BLaER1 (cell line): Measurements from ENCODE around the gene WDR18.

Experiments used
- H3K27ac ChIP-seq: shearing (Covaris generic); formaldehyde crosslinking; 2 replicates; pipeline ENCODE4 v1.8.1; 2022
- H3K27me3 ChIP-seq: shearing (Covaris generic); formaldehyde crosslinking; 2 replicates; pipeline ENCODE4 v1.8.1; 2022
- H3K36me3 ChIP-seq: shearing (Covaris generic); formaldehyde crosslinking; 2 replicates; pipeline ENCODE4 v1.8.1; 2022
- H3K4me1 ChIP-seq: shearing (Covaris generic); formaldehyde crosslinking; 2 replicates; pipeline ENCODE4 v1.8.1; 2022
- H3K4me2 ChIP-seq: shearing (Covaris generic); formaldehyde crosslinking; 2 replicates; pipeline ENCODE4 v1.8.1; 2022
- H3K4me3 ChIP-seq: shearing (Covaris generic); formaldehyde crosslinking; 2 replicates; pipeline ENCODE4 v1.8.1; 2022
- H3K9ac ChIP-seq: shearing (Covaris generic); formaldehyde crosslinking; 2 replicates; pipeline ENCODE4 v1.8.1; 2022
- H3K9me3 ChIP-seq: shearing (Covaris generic); formaldehyde crosslinking; 2 replicates; pipeline ENCODE4 v1.8.1; 2022
- H4K20me1 ChIP-seq: shearing (Covaris generic); formaldehyde crosslinking; 2 replicates; pipeline ENCODE4 v1.8.1; 2022
- Cebpa-rat ChIP-seq: shearing (Covaris generic); IDR thresholded peaks from 2 replicates; pipeline ENCODE4 v1.8.1; 2022

Gene WDR18

GRCh38 chr19:990119-990571, 6.0 kb downstream of the WDR18 start:
- Histone ChIP-seq H3K27me3 (peaks cover 8% of the 10 kb centered on the region), H3K27ac (no peak overlapping the region), H3K4me2 (no peak overlapping the region), H3K9me3 (no peaks in the 10 kb centered on the region), H3K36me3 (peaks cover 87% of the 10 kb centered on the region), H3K9ac (no peak overlapping the region), H3K4me3 (no peak overlapping the region), H4K20me1 (peaks cover 77% of the 10 kb centered on the region), H3K4me1 (peaks cover 38% of the 10 kb centered on the region)
- no peak for TF ChIP-seq Cebpa-rat

- Histone ChIP-seq H3K9ac (no peak overlapping the region), H4K20me1 (peaks cover 77% of the 10 kb centered on the region), H3K36me3 (peaks cover 84% of the 10 kb centered on the region), H3K4me1 (peaks cover 38% of the 10 kb centered on the region), H3K9me3 (no peaks in the 10 kb centered on the region), H3K4me2 (no peak overlapping the region), H3K4me3 (no peak overlapping the region), H3K27ac (no peak overlapping the region), H3K27me3 (peaks cover 14% of the 10 kb centered on the region)
- TF ChIP-seq Cebpa-rat = no peak
Measured at GRCh38 chr19:990746-991145, 6.6 kb downstream of the WDR18 start.

GRCh38 chr19:991174-991931, 7.2 kb downstream of the WDR18 start:
- no peak overlapping the region for H3K4me2 ChIP-seq
- H3K9me3 ChIP-seq = no peaks in the 10 kb centered on the region
- peaks cover 78% of the 10 kb centered on the region for H4K20me1 ChIP-seq
- H3K9ac ChIP-seq = no peak overlapping the region
- peaks cover 20% of the 10 kb centered on the region for H3K27me3 ChIP-seq
- H3K36me3 ChIP-seq = peaks cover 78% of the 10 kb centered on the region
- H3K4me1 ChIP-seq = peaks cover 45% of the 10 kb centered on the region
- H3K27ac ChIP-seq = no peak overlapping the region
- no peak overlapping the region for H3K4me3 ChIP-seq
- TF ChIP-seq Cebpa-rat = no peak

- Histone ChIP-seq H3K27me3 (peaks cover 27% of the 10 kb centered on the region), H3K4me1 (peaks cover 49% of the 10 kb centered on the region), H4K20me1 (peaks cover 75% of the 10 kb centered on the region), H3K36me3 (peaks cover 71% of the 10 kb centered on the region), H3K9ac (no peak overlapping the region), H3K4me3 (no peak overlapping the region), H3K4me2 (no peak overlapping the region), H3K9me3 (no peaks in the 10 kb centered on the region), H3K27ac (no peak overlapping the region)
- no peak for TF ChIP-seq Cebpa-rat
Measured at GRCh38 chr19:991932-992669, 8.0 kb downstream of the WDR18 start.

GRCh38 chr19:992670-993055, 8.5 kb downstream of the WDR18 start:
- Histone ChIP-seq H3K9me3 (no peaks in the 10 kb centered on the region), H4K20me1 (peaks cover 75% of the 10 kb centered on the region), H3K27ac (no peak overlapping the region), H3K4me3 (no peak overlapping the region), H3K4me2 (no peak overlapping the region), H3K4me1 (peaks cover 46% of the 10 kb centered on the region), H3K9ac (no peak overlapping the region), H3K27me3 (peaks cover 33% of the 10 kb centered on the region), H3K36me3 (peaks cover 65% of the 10 kb centered on the region)
- no peak for TF ChIP-seq Cebpa-rat

GRCh38 chr19:993361-993830, 9.3 kb downstream of the WDR18 start:
- Histone ChIP-seq H3K4me3 (no peak overlapping the region), H3K4me2 (no peak overlapping the region), H3K36me3 (peaks cover 58% of the 10 kb centered on the region), H3K27me3 (peaks cover 40% of the 10 kb centered on the region), H3K9ac (no peak overlapping the region), H3K4me1 (peaks cover 41% of the 10 kb centered on the region), H4K20me1 (peaks cover 74% of the 10 kb centered on the region), H3K9me3 (no peaks in the 10 kb centered on the region), H3K27ac (no peak overlapping the region)
- TF ChIP-seq Cebpa-rat = no peak

- no peak for TF ChIP-seq Cebpa-rat
Measured at GRCh38 chr19:993831-994393, 9.8 kb downstream of the WDR18 start.

GRCh38 chr19:994516-994915, 10.4 kb downstream of the WDR18 start:
- no peak overlapping the region for H3K4me3 ChIP-seq
- peaks cover 29% of the 10 kb centered on the region for H3K4me1 ChIP-seq
- no peaks in the 10 kb centered on the region for H3K9me3 ChIP-seq
- H3K27me3 ChIP-seq = peaks cover 52% of the 10 kb centered on the region
- no peak for TF ChIP-seq Cebpa-rat
- peaks cover 50% of the 10 kb centered on the region for H3K36me3 ChIP-seq
- no peak overlapping the region for H3K27ac ChIP-seq
- no peak overlapping the region for H3K9ac ChIP-seq
- peak overlapping the region; percentile 21 for H3K4me2 ChIP-seq
- peaks cover 69% of the 10 kb centered on the region for H4K20me1 ChIP-seq

More at GRCh38 chr19:993831-994393, 9.8 kb downstream of the WDR18 start:
- Histone ChIP-seq H3K9ac (no peak overlapping the region), H3K36me3 (peaks cover 54% of the 10 kb centered on the region), H3K4me2 (no peak overlapping the region), H3K4me1 (peaks cover 35% of the 10 kb centered on the region), H4K20me1 (peaks cover 74% of the 10 kb centered on the region), H3K9me3 (no peaks in the 10 kb centered on the region), H3K27ac (no peak overlapping the region), H3K27me3 (peaks cover 46% of the 10 kb centered on the region), H3K4me3 (no peak overlapping the region)

GRCh38 chr19:995051-995827, 11.1 kb downstream of the WDR18 start:
- peaks cover 64% of the 10 kb centered on the region for H4K20me1 ChIP-seq

More at GRCh38 chr19:995051-995827, 11.1 kb downstream of the WDR18 start:
- Histone ChIP-seq H3K27me3 (peaks cover 59% of the 10 kb centered on the region), H3K9ac (no peak overlapping the region), H3K4me2 (peak overlapping the region; percentile 67), H3K4me1 (peaks cover 28% of the 10 kb centered on the region), H3K36me3 (peaks cover 43% of the 10 kb centered on the region), H3K4me3 (no peak overlapping the region), H3K9me3 (no peaks in the 10 kb centered on the region), H3K27ac (no peak overlapping the region)
- no peak for TF ChIP-seq Cebpa-rat
